Measurements from ENCODE around the gene CDC20. TPM values are rescaled to one million over a fixed set of nuclear protein-coding genes. Genes with fewer than 3 reads are reported as not detected.

CDC20 gene
- total RNA-seq, 6 donors from 2014 or later: 2.1 to 8.4 (median 2.9) TPM; not detected in 1

DNA sequence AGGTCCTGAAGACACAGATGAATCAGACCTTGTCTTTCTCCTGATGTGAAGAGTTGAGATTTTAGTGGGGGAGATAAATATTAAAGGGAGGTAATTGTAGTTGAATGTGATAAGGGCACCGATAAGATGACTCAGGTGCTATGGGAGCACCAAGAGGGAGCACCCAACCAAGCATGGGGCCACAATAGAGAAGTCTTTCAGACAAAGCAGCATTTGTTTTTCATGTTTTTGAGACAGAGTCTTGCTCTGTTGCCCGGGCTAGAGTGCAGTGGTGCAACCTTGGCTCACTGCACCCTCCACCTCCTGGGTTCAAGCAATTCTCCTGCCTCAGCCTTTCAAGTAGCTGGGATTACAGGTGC is 47.1 kb downstream of the CDC20 start:
- WGBS, 2 donors: 97 to 98% methylated on average over 2 of the region's 2 CpGs
- no peak for ATAC-seq (ENCODE audit: low FRiP score in 2 of 2)
- H3K27ac ChIP-seq: no peak overlapping the region

DNA sequence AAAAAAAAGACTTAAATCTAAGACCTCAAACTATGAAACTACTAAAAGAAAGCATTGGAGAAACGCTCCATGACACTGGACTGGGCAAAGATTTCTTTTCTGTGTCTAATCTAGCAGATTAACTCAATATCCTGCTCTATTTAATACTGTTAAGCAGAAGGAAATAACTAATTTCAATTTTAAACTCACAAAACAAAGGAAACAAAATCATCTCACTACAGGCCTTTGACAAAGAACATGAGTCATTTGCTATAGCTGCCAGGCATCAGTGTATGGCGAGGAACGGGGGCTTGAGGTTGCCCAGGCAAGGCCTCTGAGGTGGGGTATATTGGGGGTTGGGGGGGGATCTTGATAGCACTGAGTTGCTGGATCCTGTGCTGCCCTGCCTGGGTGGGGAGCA is 51.8 kb downstream of the CDC20 start:
- no peak for ATAC-seq (ENCODE audit: low FRiP score in 2 of 2)
- Histone ChIP-seq H3K9me3 (no peaks in the 10 kb centered on the region), H3K27ac (no peak overlapping the region), H3K4me3 (no peak overlapping the region), H3K27me3 (no peaks in the 10 kb centered on the region), H3K36me3 (peaks cover 14 to 57% (median 38%) of the 10 kb centered on the region in 4 donors), H3K4me1 (peaks cover 0 to 8% (median 3%) of the 10 kb centered on the region in 4 donors)
- TF ChIP-seq, protein P1, sequence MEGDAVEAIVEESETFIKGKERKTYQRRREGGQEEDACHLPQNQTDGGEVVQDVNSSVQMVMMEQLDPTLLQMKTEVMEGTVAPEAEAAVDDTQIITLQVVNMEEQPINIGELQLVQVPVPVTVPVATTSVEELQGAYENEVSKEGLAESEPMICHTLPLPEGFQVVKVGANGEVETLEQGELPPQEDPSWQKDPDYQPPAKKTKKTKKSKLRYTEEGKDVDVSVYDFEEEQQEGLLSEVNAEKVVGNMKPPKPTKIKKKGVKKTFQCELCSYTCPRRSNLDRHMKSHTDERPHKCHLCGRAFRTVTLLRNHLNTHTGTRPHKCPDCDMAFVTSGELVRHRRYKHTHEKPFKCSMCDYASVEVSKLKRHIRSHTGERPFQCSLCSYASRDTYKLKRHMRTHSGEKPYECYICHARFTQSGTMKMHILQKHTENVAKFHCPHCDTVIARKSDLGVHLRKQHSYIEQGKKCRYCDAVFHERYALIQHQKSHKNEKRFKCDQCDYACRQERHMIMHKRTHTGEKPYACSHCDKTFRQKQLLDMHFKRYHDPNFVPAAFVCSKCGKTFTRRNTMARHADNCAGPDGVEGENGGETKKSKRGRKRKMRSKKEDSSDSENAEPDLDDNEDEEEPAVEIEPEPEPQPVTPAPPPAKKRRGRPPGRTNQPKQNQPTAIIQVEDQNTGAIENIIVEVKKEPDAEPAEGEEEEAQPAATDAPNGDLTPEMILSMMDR (IDR thresholded peaks at IDR 0.05): no peak
- TF ChIP-seq POLR2A (IDR thresholded peaks at IDR 0.05) (no peak), EP300 (IDR thresholded peaks at IDR 0.05) (no peak), POLR2AphosphoS5 (IDR thresholded peaks at IDR 0.05) (no peak)
- WGBS, 2 donors: 88 to 98% methylated on average over 3 of the region's 3 CpGs
- DNase-seq: no peak

More for the DNA sequence above, 47.1 kb downstream of the CDC20 start:
- Histone ChIP-seq H3K27me3 (no peaks in the 10 kb centered on the region), H3K4me3 (no peak overlapping the region), H3K9me3 (no peaks in the 10 kb centered on the region), H3K36me3 (peaks cover 16 to 80% (median 53%) of the 10 kb centered on the region in 4 donors), H3K4me1 (peaks cover 0 to 7% (median 2%) of the 10 kb centered on the region in 4 donors)
- DNase-seq: no peak
- TF ChIP-seq, protein P1 (IDR thresholded peaks at IDR 0.05): no peak
- no peak for TF ChIP-seq EP300 (IDR thresholded peaks at IDR 0.05)
- no peak for TF ChIP-seq POLR2A (IDR thresholded peaks at IDR 0.05)
- TF ChIP-seq POLR2AphosphoS5 (IDR thresholded peaks at IDR 0.05): no peak

Other genes starting within 250 kb of the CDC20 start
- gene EBNA1BP2, start 186.7 kb upstream of the CDC20 start, total RNA-seq: 10 to 100 TPM; 30.6 to 72.8 (median 45.8) TPM
- gene CFAP57, start 186.7 kb upstream of the CDC20 start, total RNA-seq: 10 to 100 TPM in 1 of 6 donors, 1 to 10 TPM in 4, under 1 TPM in 1; 0.37 to 23.1 (median 3.7) TPM
- 100 to 1,000 TPM; 144 to 302 (median 227) TPM for gene TMEM125, start 89.0 kb upstream of the CDC20 start, total RNA-seq
- 10 to 100 TPM; 12.5 to 38.3 (median 27.1) TPM for gene C1orf210, start 73.4 kb upstream of the CDC20 start, total RNA-seq
- gene TIE1, start 58.0 kb upstream of the CDC20 start, total RNA-seq: 100 to 1,000 TPM in 1 of 6 donors, 10 to 100 TPM in 5; 23.9 to 170 (median 51.4) TPM
- gene MPL, start 21.2 kb upstream of the CDC20 start, total RNA-seq: 1 to 10 TPM in 1 of 6 donors, under 1 TPM in 5; 0.24 to 6.3 (median 0.74) TPM
- gene ELOVL1, start 9.0 kb downstream of the CDC20 start, total RNA-seq: 100 to 1,000 TPM in 1 of 6 donors, 10 to 100 TPM in 5; 32.5 to 118 (median 72.0) TPM
- 10 to 100 TPM; 13.8 to 59.7 (median 38.4) TPM for gene MED8, start 30.8 kb downstream of the CDC20 start, total RNA-seq
- 100 to 1,000 TPM in 1 of 6 donors, 10 to 100 TPM in 5; 33.3 to 184 (median 57.0) TPM for gene SZT2, start 30.9 kb downstream of the CDC20 start, total RNA-seq
- gene HYI, start 95.0 kb downstream of the CDC20 start, total RNA-seq: 100 to 1,000 TPM in 2 of 6 donors, 10 to 100 TPM in 4; 63.3 to 259 (median 68.8) TPM
- 100 to 1,000 TPM; 133 to 201 (median 171) TPM for gene PTPRF, start 171.9 kb downstream of the CDC20 start, total RNA-seq

Data from upper lobe of left lung (tissue), 6 donors.